IMR-90 (cell line): ENCODE results near the gene GUCY1B1. TPM values are rescaled to one million over a fixed set of nuclear protein-coding genes. Genes with fewer than 3 reads are reported as not detected.
A peak's percentile ranks its signal among the peaks of the same experiment; 100 is the strongest.

Experiments used
- ATAC-seq: fragments of 200-7000 bp; cut with Tn5 transposase; 2 replicates; pipeline ENCODE4 v1.9.1; 2020; ENCODE audit warnings: low read depth, mild to moderate bottlenecking, moderate library complexity
- BruUV-seq: library from RNA; stranded (reverse); fragments of 400-500 nt; replicated peaks from 2 replicates; lab custom pipeline; 2021; lab: Mats Ljungman, UMichigan
- CTCF ChIA-PET: fragments of 300-600 bp; formaldehyde crosslinking; extraction: SDS; loops from one replicate; lab custom pipeline; 2021; ENCODE audit warnings: antibody characterized with exemption; lab: Yijun Ruan, JAX
- POLR2A ChIA-PET: fragments of 300-600 bp; sonication (Branson Sonifier 250); formaldehyde crosslinking; loops from one replicate; lab custom pipeline; 2022; ENCODE audit warnings: antibody characterized with exemption; ENCODE audit not compliant: unreplicated experiment; lab: Charles Lee
- DNase-seq: peaks from one replicate; pipeline ENCODE4 v3.0.0; 2013
- H2AFZ ChIP-seq: replicated peaks from 2 replicates; pipeline ENCODE3; 2013; ENCODE audit warnings: low read length, mild to moderate bottlenecking; ENCODE audit not compliant: poor library complexity
- H2AK5ac ChIP-seq: 2 replicates; pipeline ENCODE4 v1.6.1; 2013; ENCODE audit warnings: low read depth, low read length, inconsistent platforms
- H2AK9ac ChIP-seq: replicated peaks from 2 replicates; pipeline ENCODE3; 2013; ENCODE audit warnings: mild to moderate bottlenecking, low read depth, low read length, moderate library complexity; ENCODE audit not compliant: poor library complexity
- H2BK120ac ChIP-seq: 2 replicates; pipeline ENCODE4 v1.6.1; 2013; ENCODE audit warnings: low read depth, low read length, inconsistent platforms
- H2BK15ac ChIP-seq: 3 replicates; pipeline ENCODE4 v1.6.1; 2013; ENCODE audit warnings: low read depth, low read length, inconsistent platforms
- H2BK20ac ChIP-seq: 2 replicates; pipeline ENCODE4 v1.6.1; 2013; ENCODE audit warnings: low read depth, mild to moderate bottlenecking, inconsistent platforms, low read length, moderate library complexity
- H2BK5ac ChIP-seq: 2 replicates; pipeline ENCODE4 v1.6.1; 2013; ENCODE audit warnings: mild to moderate bottlenecking, low read depth, low read length, inconsistent platforms; ENCODE audit not compliant: poor library complexity, severe bottlenecking
- H3K14ac ChIP-seq: replicated peaks from 2 replicates; pipeline ENCODE4 v1.6.1; 2013; ENCODE audit warnings: low read depth, low read length, inconsistent platforms
- H3K18ac ChIP-seq: 2 replicates; pipeline ENCODE4 v1.6.1; 2013; ENCODE audit warnings: low read depth, low read length, control low read depth
- H3K23ac ChIP-seq: 2 replicates; pipeline ENCODE4 v1.6.1; 2013; ENCODE audit warnings: low read depth, low read length, inconsistent platforms
- H3K27ac ChIP-seq: 2 replicates; pipeline ENCODE4 v1.5.1; 2013; ENCODE audit warnings: mild to moderate bottlenecking, control low read depth, low read length; ENCODE audit not compliant: insufficient read depth
- H3K27me3 ChIP-seq: 2 replicates; pipeline ENCODE4 v1.6.1; 2013; ENCODE audit warnings: low read length; ENCODE audit not compliant: control insufficient read depth, insufficient read depth
- H3K36me3 ChIP-seq: 2 replicates; pipeline ENCODE4 v1.6.1; 2013; ENCODE audit warnings: low read length, mixed read lengths; ENCODE audit not compliant: control insufficient read depth, insufficient read depth
- H3K4ac ChIP-seq: 2 replicates; pipeline ENCODE4 v1.6.1; 2013; ENCODE audit warnings: low read depth, low read length, inconsistent platforms
- H3K4me1 ChIP-seq: 2 replicates; pipeline ENCODE4 v1.6.1; 2013; ENCODE audit warnings: low read length, mixed read lengths; ENCODE audit not compliant: control insufficient read depth, insufficient read depth
- H3K4me2 ChIP-seq: 2 replicates; pipeline ENCODE4 v1.6.1; 2013; ENCODE audit warnings: low read depth, mild to moderate bottlenecking, control low read depth, low read length, moderate library complexity
- H3K4me3 ChIP-seq: 2 replicates; pipeline ENCODE4 v1.5.1; 2013; ENCODE audit warnings: low read depth, mild to moderate bottlenecking, control low read depth, low read length, moderate library complexity; ENCODE audit not compliant: insufficient read depth
- H3K56ac ChIP-seq: 2 replicates; pipeline ENCODE4 v1.6.1; 2013; ENCODE audit warnings: low read length, inconsistent platforms; ENCODE audit not compliant: insufficient read depth; ENCODE audit errors: extremely low read depth
- H3K79me1 ChIP-seq, 2 experiments: 2 replicates each; pipeline ENCODE4 v1.6.1; 2013; ENCODE audit warnings: low read length in 2 of 2, inconsistent platforms in 1 of 2, low read depth in 1 of 2
- H3K9ac ChIP-seq: 2 replicates; pipeline ENCODE4 v1.6.1; 2013; ENCODE audit warnings: low read depth, low read length, control low read depth
- H3K9me1 ChIP-seq: 2 replicates; pipeline ENCODE4 v1.6.1; 2013; ENCODE audit warnings: low read length, inconsistent platforms; ENCODE audit not compliant: insufficient read depth
- H3K9me3 ChIP-seq: 2 replicates; pipeline ENCODE4 v1.6.1; 2013; ENCODE audit warnings: low read length; ENCODE audit not compliant: control insufficient read depth, insufficient read depth
- H4K20me1 ChIP-seq: 2 replicates; pipeline ENCODE4 v1.6.1; 2013; ENCODE audit warnings: low read length, inconsistent platforms; ENCODE audit not compliant: insufficient read depth
- H4K5ac ChIP-seq: 2 replicates; pipeline ENCODE4 v1.6.1; 2013; ENCODE audit warnings: mild to moderate bottlenecking, low read depth, low read length, control low read depth
- H4K8ac ChIP-seq, 2 experiments: 2 replicates each; pipeline ENCODE4 v1.6.1; 2013; ENCODE audit warnings: low read depth in 2 of 2, low read length in 2 of 2, control low read depth in 1 of 2, inconsistent platforms in 1 of 2
- H4K91ac ChIP-seq: 2 replicates; pipeline ENCODE4 v1.6.1; 2013; ENCODE audit warnings: low read depth, low read length, inconsistent platforms; ENCODE audit not compliant: insufficient read depth
- MAZ ChIP-seq: IDR thresholded peaks from 2 replicates; pipeline ENCODE4 v1.6.1; 2012; ENCODE audit warnings: low read depth, mild to moderate bottlenecking, low read length, improper control_type of control experiment, moderate library complexity, borderline replicate concordance
- RAD21 ChIP-seq: IDR thresholded peaks from 2 replicates; pipeline ENCODE4 v1.6.1; 2012; ENCODE audit warnings: low read length, improper control_type of control experiment
- SMC3 ChIP-seq: fragments of 150-350 bp; IDR thresholded peaks from 2 replicates; pipeline ENCODE4 v1.6.1; 2016; ENCODE audit warnings: low read depth, mild to moderate bottlenecking, antibody characterized with exemption, low read length, moderate library complexity
- WGBS, 2 experiments: methylation state at CpG; one replicate each; pipeline versions ENCODE4 v1.1.5 to v1.1.7; 2013; ENCODE audit warnings: missing lambda C conversion rate in 2 of 2; ENCODE audit not compliant: insufficient read length in 1 of 2; ENCODE audit errors: extremely low coverage in 2 of 2; 5-methylcytosine and 5-hydroxymethylcytosine counted together
- dilution Hi-C: fragments of 300-500 bp; cut with HindIII; formaldehyde crosslinking; loops from one replicate; pipeline ENCODE4 v1.14.3; 2018; ENCODE audit warnings: low sequenced_read_pairs; ENCODE audit not compliant: unreplicated experiment
- in situ Hi-C: fragments of 300-500 bp; cut with MboI; formaldehyde crosslinking; loops from 3 replicates; pipeline ENCODE4 v1.14.3; 2019; ENCODE audit warnings: low sequenced_read_pairs, inconsistent platforms, mixed read lengths
- intact Hi-C: fragments of 100-400 bp; cut with micrococcal nuclease; formaldehyde crosslinking; loops from 2 replicates; pipeline ENCODE4 v1.10.0; 2022
- polyA plus RNA-seq, 3 experiments: library from polyadenylated mRNA; depleted of rRNA; stranded (reverse); fragments of >200 nt; gene quantifications; 2 replicates each; pipeline ENCODE4 v1.2.3, GENCODE V29; 2012; ENCODE audit warnings: low replicate concordance in 1 of 3
- total RNA-seq: library from RNA; depleted of rRNA; stranded (reverse); fragments of >200 nt; gene quantifications from 2 replicates; pipeline ENCODE4 v1.2.3, GENCODE V29; 2012
- TF ChIP-seq, protein P1 (sequence below): conservative IDR thresholded peaks from 2 replicates; pipeline ENCODE4 v1.5.1; 2012; ENCODE audit warnings: mild to moderate bottlenecking, low read depth, low read length, improper control_type of control experiment

GUCY1B1 gene
- total and polyA plus RNA-seq, 2 of the 4 experiments (the other 2 are of a cell fraction): 2.9 to 3.8 TPM

- Histone ChIP-seq H3K4me1 (peaks cover 5% of the 10 kb centered on the region), H3K23ac (no peak overlapping the region), H3K4ac (no peak overlapping the region), H2AK9ac (no peak overlapping the region), H3K9me1 (no peaks in the 10 kb centered on the region; the same call in 1 of the 2 replicates), H3K18ac (no peak overlapping the region), H2BK15ac (no peak overlapping the region), H4K5ac (no peak overlapping the region), H3K14ac (no peak overlapping the region), H4K20me1 (no peaks in the 10 kb centered on the region), H4K91ac (no peak overlapping the region), H4K8ac (peak overlapping the region in 1 of 2 experiments; percentile 22; a peak in 2 of 4 replicates), H2AFZ (no peak overlapping the region), H3K27me3 (no peaks in the 10 kb centered on the region), H3K79me1 (no peaks in the 10 kb centered on the region), H3K56ac (no peak overlapping the region; the same call in 1 of the 2 replicates), H3K4me3 (no peak overlapping the region), H2AK5ac (no peak overlapping the region), H2BK20ac (no peak overlapping the region), H3K9me3 (no peaks in the 10 kb centered on the region), H2BK120ac (no peak overlapping the region), H3K27ac (no peak overlapping the region), H3K36me3 (peaks cover 2% of the 10 kb centered on the region; the same call in 1 of the 2 replicates), H2BK5ac (peak overlapping the region; percentile 8), H3K9ac (no peak overlapping the region), H3K4me2 (no peak overlapping the region)
- ChIA-PET CTCF (interaction anchor here (0.5 to 5.9 kb wide), 9 partner anchors 9 to 367 kb away, joined by 3 to 42 read pairs (median 3); partner anchors contain the start of gene CTSO), POLR2A (interaction anchor here (1.0 kb wide), 1 partner anchor 144 kb away, joined by 6 read pairs; the partner anchor contains the start of gene CTSO)
- peak; percentile 67 for TF ChIP-seq SMC3
- TF ChIP-seq, protein P1, sequence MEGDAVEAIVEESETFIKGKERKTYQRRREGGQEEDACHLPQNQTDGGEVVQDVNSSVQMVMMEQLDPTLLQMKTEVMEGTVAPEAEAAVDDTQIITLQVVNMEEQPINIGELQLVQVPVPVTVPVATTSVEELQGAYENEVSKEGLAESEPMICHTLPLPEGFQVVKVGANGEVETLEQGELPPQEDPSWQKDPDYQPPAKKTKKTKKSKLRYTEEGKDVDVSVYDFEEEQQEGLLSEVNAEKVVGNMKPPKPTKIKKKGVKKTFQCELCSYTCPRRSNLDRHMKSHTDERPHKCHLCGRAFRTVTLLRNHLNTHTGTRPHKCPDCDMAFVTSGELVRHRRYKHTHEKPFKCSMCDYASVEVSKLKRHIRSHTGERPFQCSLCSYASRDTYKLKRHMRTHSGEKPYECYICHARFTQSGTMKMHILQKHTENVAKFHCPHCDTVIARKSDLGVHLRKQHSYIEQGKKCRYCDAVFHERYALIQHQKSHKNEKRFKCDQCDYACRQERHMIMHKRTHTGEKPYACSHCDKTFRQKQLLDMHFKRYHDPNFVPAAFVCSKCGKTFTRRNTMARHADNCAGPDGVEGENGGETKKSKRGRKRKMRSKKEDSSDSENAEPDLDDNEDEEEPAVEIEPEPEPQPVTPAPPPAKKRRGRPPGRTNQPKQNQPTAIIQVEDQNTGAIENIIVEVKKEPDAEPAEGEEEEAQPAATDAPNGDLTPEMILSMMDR: peak; percentile 76
- TF ChIP-seq RAD21: peak; percentile 81
- TF ChIP-seq MAZ: no peak
- DNase-seq (peak; percentile 92), ATAC-seq (peak; percentile 78)
- intact Hi-C loops: loop anchor here (1.0 to 2.0 kb wide), 2 partner anchors 143 to 405 kb away; partner anchors contain the start of gene CTSO
- dilution Hi-C loops: no loop called here
- in situ Hi-C loops: loop anchor here (5.0 kb wide), 1 partner anchor 142 kb away; the partner anchor contains the start of gene CTSO
- no TSS peak for BruUV-seq
- no CpG with 5 or more reads among the region's 1 CpG for WGBS, 2 experiments
Measured at GRCh38 chr4:155809835-155810234, 51.0 kb downstream of the GUCY1B1 start.
